Breast epithelium (tissue), 3 donors: Measurements from ENCODE around the gene MUCL1.

ENCODE experiments used
- POLR2AphosphoS5 ChIP-seq, 3 donors: sonication (generic); formaldehyde crosslinking; IDR thresholded peaks; one replicate each; pipeline ENCODE4 v1.6.1; 2017; ENCODE audit warnings: antibody characterized with exemption in 3 of 3
- TF ChIP-seq, protein P1 (sequence below), 3 donors: fragments of 450-650 bp; IDR thresholded peaks; one replicate each; pipeline ENCODE4 v1.5.1; 2016 to 2017; ENCODE audit warnings: antibody characterized with exemption in 3 of 3, mild to moderate bottlenecking in 3 of 3, moderate library complexity in 3 of 3

DNA sequence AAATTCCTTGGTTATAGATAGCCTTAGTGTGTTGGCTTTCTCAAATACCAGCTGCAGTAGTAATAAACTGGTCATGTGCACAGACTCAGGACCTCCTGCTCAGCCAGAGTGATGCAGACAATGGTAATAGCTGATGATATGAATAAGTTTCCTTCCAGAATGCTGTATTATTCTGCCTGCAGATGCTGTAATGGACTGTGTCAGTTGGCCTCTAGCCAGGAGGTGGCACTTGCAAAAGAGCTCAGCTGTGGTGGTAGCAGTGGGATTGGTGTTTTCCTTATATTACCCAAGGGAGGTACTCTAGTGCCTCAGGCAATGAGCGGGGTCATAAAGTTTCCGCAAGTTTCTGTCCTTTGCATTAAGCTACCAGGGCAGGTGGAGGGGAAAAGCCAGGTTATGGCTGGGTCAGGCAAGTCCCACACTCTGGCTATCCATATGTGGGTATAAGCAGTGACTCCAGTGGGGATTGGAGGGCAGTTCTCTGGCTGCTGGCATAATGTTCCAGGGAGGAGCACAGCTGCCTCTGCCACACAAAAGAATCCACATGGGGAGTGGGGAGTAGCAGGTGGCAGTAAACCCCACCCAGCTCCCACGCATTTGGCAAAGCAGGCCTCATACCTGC is 14.0 kb upstream of the MUCL1 start:
- TF ChIP-seq, protein P1, sequence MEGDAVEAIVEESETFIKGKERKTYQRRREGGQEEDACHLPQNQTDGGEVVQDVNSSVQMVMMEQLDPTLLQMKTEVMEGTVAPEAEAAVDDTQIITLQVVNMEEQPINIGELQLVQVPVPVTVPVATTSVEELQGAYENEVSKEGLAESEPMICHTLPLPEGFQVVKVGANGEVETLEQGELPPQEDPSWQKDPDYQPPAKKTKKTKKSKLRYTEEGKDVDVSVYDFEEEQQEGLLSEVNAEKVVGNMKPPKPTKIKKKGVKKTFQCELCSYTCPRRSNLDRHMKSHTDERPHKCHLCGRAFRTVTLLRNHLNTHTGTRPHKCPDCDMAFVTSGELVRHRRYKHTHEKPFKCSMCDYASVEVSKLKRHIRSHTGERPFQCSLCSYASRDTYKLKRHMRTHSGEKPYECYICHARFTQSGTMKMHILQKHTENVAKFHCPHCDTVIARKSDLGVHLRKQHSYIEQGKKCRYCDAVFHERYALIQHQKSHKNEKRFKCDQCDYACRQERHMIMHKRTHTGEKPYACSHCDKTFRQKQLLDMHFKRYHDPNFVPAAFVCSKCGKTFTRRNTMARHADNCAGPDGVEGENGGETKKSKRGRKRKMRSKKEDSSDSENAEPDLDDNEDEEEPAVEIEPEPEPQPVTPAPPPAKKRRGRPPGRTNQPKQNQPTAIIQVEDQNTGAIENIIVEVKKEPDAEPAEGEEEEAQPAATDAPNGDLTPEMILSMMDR (IDR thresholded peaks at IDR 0.05) = no peak
- no peak for TF ChIP-seq POLR2AphosphoS5 (IDR thresholded peaks at IDR 0.05)
